Left colon (tissue), 2 donors: Measurements from ENCODE around the gene KCTD14. TPM values are rescaled to one million over a fixed set of nuclear protein-coding genes. Genes with fewer than 3 reads are reported as not detected.
"Not testable (repeated sequence)": the region's sequence is repeated elsewhere in the genome, so short reads cannot be mapped to it uniquely, and the experiment has no call there.

ENCODE experiments used
- ATAC-seq: fragments of 200-7000 bp; cut with Tn5 transposase; one replicate; pipeline ENCODE4 v1.9.1; 2020; ENCODE audit warnings: mild to moderate bottlenecking, moderate library complexity
- DNase-seq, 2 donors: peaks; one replicate each; pipeline ENCODE4 v3.0.0-alpha.2; 2020
- intact Hi-C, 2 donors: fragments of 100-400 bp; cut with DNase I in 1 of 2; cut with micrococcal nuclease in 1 of 2; formaldehyde crosslinking; loops; one replicate each; pipeline versions ENCODE4 v1.11.2 to v1.14.0; 2022; cut with DNase I, micrococcal nuclease
- total RNA-seq, 2 donors: library from RNA; stranded (reverse); fragmentation: NEBNext Ultra II Directional; extraction: Animal tissue kit (Norgen Biotek cat#: 25700); gene quantifications; one replicate each; pipeline ENCODE4 v1.2.1, GENCODE V29; 2021
- donor health status: DM: no; HTN: no; CAD: no.
- donor health status: DM: yes; HTN: yes; CAD: no.

The KCTD14 gene
- total RNA-seq, 2 donors from 2014 or later, result 11.9 to 13.8 TPM

- intact Hi-C loops, result no loop called here
- ATAC-seq, result no peak
- DNase-seq, result peak in 1 of 2 donors; percentile 9
Observed at GRCh38 chr11:77993902-77994301, 29.2 kb downstream of the KCTD14 start.

GRCh38 chr11:77990981-77991380 is 32.1 kb downstream of the KCTD14 start:
- DNase-seq, result no peak
- intact Hi-C loops, result no loop called here
- ATAC-seq, result no peak

GRCh38 chr11:77986456-77986855 is 36.6 kb downstream of the KCTD14 start:
- intact Hi-C loops, ATAC-seq, DNase-seq: not testable (repeated sequence)

GRCh38 chr11:77981346-77981947 is 41.6 kb downstream of the KCTD14 start:
- no peak for DNase-seq
- intact Hi-C loops, result no loop called here
- ATAC-seq, result no peak

GRCh38 chr11:77968337-77968736 is 54.7 kb downstream of the KCTD14 start:
- intact Hi-C loops, result no loop called here
- DNase-seq (no peak), ATAC-seq (no peak)

GRCh38 chr11:77967753-77968152 is 55.3 kb downstream of the KCTD14 start:
- intact Hi-C loops, result no loop called here
- ATAC-seq (no peak), DNase-seq (no peak)

- intact Hi-C loops, result no loop called here
- DNase-seq (no peak), ATAC-seq (no peak)
Observed at GRCh38 chr11:77967121-77967520, 56.0 kb downstream of the KCTD14 start.

- intact Hi-C loops, result no loop called here
- ATAC-seq, result no peak
- DNase-seq, result no peak
Observed at GRCh38 chr11:77966338-77966737, 56.7 kb downstream of the KCTD14 start.

Other genes with a start within 250 kb of the KCTD14 start
- 10 to 100 TPM; 47.5 to 47.7 TPM for gene RSF1, start 202.6 kb downstream of the KCTD14 start, total RNA-seq
- 10 to 100 TPM; 20.6 to 36.1 TPM for gene AAMDC, start 202.1 kb downstream of the KCTD14 start, total RNA-seq
- gene INTS4, start 28.6 kb downstream of the KCTD14 start, total RNA-seq, result 10 to 100 TPM; 23.2 to 23.4 TPM
- gene THRSP, start 40.6 kb upstream of the KCTD14 start, total RNA-seq, result under 1 TPM in 1 of 2 donors, not detected in 1; 0.22 TPM
- gene NDUFC2, start 56.6 kb upstream of the KCTD14 start, total RNA-seq, result 100 to 1,000 TPM; 208 to 225 TPM
- 10 to 100 TPM; 22.1 to 29.0 TPM for gene ALG8, start 116.3 kb upstream of the KCTD14 start, total RNA-seq
- 10 to 100 TPM in 1 of 2 donors, 1 to 10 TPM in 1; 7.7 to 10.1 TPM for gene KCTD21, start 165.3 kb upstream of the KCTD14 start, total RNA-seq
- gene USP35, start 165.6 kb upstream of the KCTD14 start, total RNA-seq, result 1 to 10 TPM; 5.4 to 7.4 TPM